Measurements from ENCODE around the gene SNRNP200. TPM values are rescaled to one million over a fixed set of nuclear protein-coding genes. Genes with fewer than 3 reads are reported as not detected.
A peak's percentile ranks its signal among the peaks of the same experiment; 100 is the strongest.

Gene SNRNP200
- total and polyA plus RNA-seq, 11 donors = 38.8 to 85.5 (median 66.6) TPM

GRCh38 chr2:96240341-96241038 is 64.9 kb downstream of the SNRNP200 start:
- peak overlapping the region in 6 of 12 donors; percentile 1 to 96 (median 19) for H3K27ac ChIP-seq
- ATAC-seq = peak; percentile 22 to 52 (median 37)

GRCh38 chr2:96239745-96240264 is 65.5 kb downstream of the SNRNP200 start:
- H3K27ac ChIP-seq = peak overlapping the region in 5 of 12 donors; percentile 4 to 67 (median 18)
- ATAC-seq = peak; percentile 12 to 63 (median 47)

More at GRCh38 chr2:96240341-96241038, 64.9 kb downstream of the SNRNP200 start:
- no peaks in the 10 kb centered on the region for H3K36me3 ChIP-seq
- H3K4me3 ChIP-seq = no peak overlapping the region
- peaks cover 0 to 41% (median 21%) of the 10 kb centered on the region in 12 donors for H3K4me1 ChIP-seq
- TF ChIP-seq POLR2A (IDR thresholded peaks at IDR 0.05) = no peak
- TF ChIP-seq, protein P1, sequence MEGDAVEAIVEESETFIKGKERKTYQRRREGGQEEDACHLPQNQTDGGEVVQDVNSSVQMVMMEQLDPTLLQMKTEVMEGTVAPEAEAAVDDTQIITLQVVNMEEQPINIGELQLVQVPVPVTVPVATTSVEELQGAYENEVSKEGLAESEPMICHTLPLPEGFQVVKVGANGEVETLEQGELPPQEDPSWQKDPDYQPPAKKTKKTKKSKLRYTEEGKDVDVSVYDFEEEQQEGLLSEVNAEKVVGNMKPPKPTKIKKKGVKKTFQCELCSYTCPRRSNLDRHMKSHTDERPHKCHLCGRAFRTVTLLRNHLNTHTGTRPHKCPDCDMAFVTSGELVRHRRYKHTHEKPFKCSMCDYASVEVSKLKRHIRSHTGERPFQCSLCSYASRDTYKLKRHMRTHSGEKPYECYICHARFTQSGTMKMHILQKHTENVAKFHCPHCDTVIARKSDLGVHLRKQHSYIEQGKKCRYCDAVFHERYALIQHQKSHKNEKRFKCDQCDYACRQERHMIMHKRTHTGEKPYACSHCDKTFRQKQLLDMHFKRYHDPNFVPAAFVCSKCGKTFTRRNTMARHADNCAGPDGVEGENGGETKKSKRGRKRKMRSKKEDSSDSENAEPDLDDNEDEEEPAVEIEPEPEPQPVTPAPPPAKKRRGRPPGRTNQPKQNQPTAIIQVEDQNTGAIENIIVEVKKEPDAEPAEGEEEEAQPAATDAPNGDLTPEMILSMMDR (IDR thresholded peaks at IDR 0.05) = no peak
- WGBS, 4 donors = 62 to 72% (median 66%) methylated on average over 9 of the region's 9 CpGs
- H3K27me3 ChIP-seq = no peaks in the 10 kb centered on the region
- intact Hi-C loops (cut with DNase I) = no loop called here
- no peak for DNase-seq
- no peaks in the 10 kb centered on the region for H3K9me3 ChIP-seq

DNA sequence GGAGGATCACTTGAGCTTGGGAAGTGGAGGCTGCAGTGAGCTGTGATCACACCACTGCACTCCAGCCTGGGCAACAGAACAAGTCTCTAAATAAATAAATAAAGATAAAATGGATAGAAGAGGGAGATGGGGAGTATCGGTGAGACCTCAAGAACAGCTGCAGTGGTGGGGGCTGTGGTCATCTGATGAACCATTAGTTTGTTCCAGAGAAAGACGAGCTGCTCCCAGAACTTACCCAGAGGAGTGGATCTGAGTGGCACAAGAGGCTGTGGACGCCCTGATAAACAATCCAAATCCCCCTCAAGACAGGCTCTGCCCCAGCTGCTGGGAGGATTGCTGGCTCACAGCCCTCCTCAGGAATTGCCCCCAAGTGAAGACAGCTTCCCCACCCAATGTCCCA is 66.3 kb downstream of the SNRNP200 start:
- intact Hi-C loops (cut with DNase I) = no loop called here
- H3K9me3 ChIP-seq = no peaks in the 10 kb centered on the region
- DNase-seq = no peak
- H3K36me3 ChIP-seq = no peaks in the 10 kb centered on the region
- no peaks in the 10 kb centered on the region for H3K27me3 ChIP-seq
- no peak overlapping the region for H3K4me3 ChIP-seq
- H3K4me1 ChIP-seq = peaks cover 0 to 36% (median 21%) of the 10 kb centered on the region in 12 donors
- no peak for ATAC-seq
- 87 to 97% (median 92%) methylated on average over 3 of the region's 3 CpGs for WGBS, 4 donors
- TF ChIP-seq, protein P1 (IDR thresholded peaks at IDR 0.05) = no peak
- no peak for TF ChIP-seq POLR2A (IDR thresholded peaks at IDR 0.05)
- H3K27ac ChIP-seq = peak overlapping the region in 2 of 12 donors; percentile 4 to 67

More at GRCh38 chr2:96239745-96240264, 65.5 kb downstream of the SNRNP200 start:
- Histone ChIP-seq H3K9me3 (no peaks in the 10 kb centered on the region), H3K27me3 (no peaks in the 10 kb centered on the region), H3K36me3 (no peaks in the 10 kb centered on the region), H3K4me1 (peaks cover 0 to 35% (median 21%) of the 10 kb centered on the region in 12 donors), H3K4me3 (no peak overlapping the region)
- WGBS, 4 donors = 45 to 64% (median 50%) methylated on average over 9 of the region's 9 CpGs
- no peak for DNase-seq
- TF ChIP-seq, protein P1 (IDR thresholded peaks at IDR 0.05) = no peak
- TF ChIP-seq POLR2A (IDR thresholded peaks at IDR 0.05) = no peak
- intact Hi-C loops (cut with DNase I) = no loop called here

- intact Hi-C loops (cut with DNase I) = no loop called here
These were observed 67.1 kb downstream of the SNRNP200 start for GRCh38 chr2:96238266-96238665.

More at GRCh38 chr2:96238266-96238665, 67.1 kb downstream of the SNRNP200 start:
- Histone ChIP-seq H3K27ac (no peak overlapping the region), H3K27me3 (no peaks in the 10 kb centered on the region), H3K4me3 (no peak overlapping the region), H3K9me3 (no peaks in the 10 kb centered on the region), H3K4me1 (peaks cover 0 to 42% (median 21%) of the 10 kb centered on the region in 12 donors), H3K36me3 (no peaks in the 10 kb centered on the region)
- DNase-seq (no peak), ATAC-seq (no peak)
- TF ChIP-seq, protein P1 (IDR thresholded peaks at IDR 0.05) = no peak
- no peak for TF ChIP-seq POLR2A (IDR thresholded peaks at IDR 0.05)
- 94 to 100% (median 99%) methylated on average over 3 of the region's 3 CpGs for WGBS, 4 donors
